ENCODE results near the gene MAPK8IP2.
"Not testable (repeated sequence)": the region's sequence is repeated elsewhere in the genome, so short reads cannot be mapped to it uniquely, and the experiment has no call there.

MAPK8IP2 gene

GRCh38 chr22:50626314-50626849 is 25.8 kb downstream of the MAPK8IP2 start:
- no peak for DNase-seq

GRCh38 chr22:50626850-50627641 is 26.5 kb downstream of the MAPK8IP2 start:
- DNase-seq, result peak in 1 of 10 donors; percentile 71
- intact Hi-C loops (cut with DNase I), result loop anchor here (5.0 kb wide), 1 partner anchor 70 kb away; no protein-coding TSS in a partner anchor

More at GRCh38 chr22:50626314-50626849, 25.8 kb downstream of the MAPK8IP2 start:
- intact Hi-C loops (cut with DNase I), result loop anchor here (5.0 kb wide), 1 partner anchor 71 kb away; no protein-coding TSS in a partner anchor

- intact Hi-C loops (cut with DNase I), result loop anchor here (5.0 kb wide), 1 partner anchor 69 kb away; no protein-coding TSS in a partner anchor
- peak; percentile 63 to 97 (median 78) for DNase-seq
Measured at GRCh38 chr22:50627642-50628542, 27.3 kb downstream of the MAPK8IP2 start, which contains the start of gene ARSA. ARSA (minus strand) TSS chr22:50628152; CDS start chr22:50627779, 373 bp downstream.

GRCh38 chr22:50628543-50629134 is 28.0 kb downstream of the MAPK8IP2 start:
- intact Hi-C loops (cut with DNase I), result loop anchor here (5.0 kb wide), 1 partner anchor 69 kb away; no protein-coding TSS in a partner anchor
- no peak for DNase-seq

- no peak for DNase-seq
- intact Hi-C loops (cut with DNase I), result no loop called here
Measured at GRCh38 chr22:50630376-50630775, 29.8 kb downstream of the MAPK8IP2 start.

- DNase-seq, result no peak
- intact Hi-C loops (cut with DNase I), result no loop called here
Measured at GRCh38 chr22:50633086-50633485, 32.5 kb downstream of the MAPK8IP2 start.

GRCh38 chr22:50633771-50634170 is 33.2 kb downstream of the MAPK8IP2 start:
- DNase-seq, result no peak
- intact Hi-C loops (cut with DNase I), result no loop called here

- DNase-seq, result no peak
- intact Hi-C loops (cut with DNase I), result no loop called here
Measured at GRCh38 chr22:50635591-50635990, 35.0 kb downstream of the MAPK8IP2 start.

- DNase-seq; intact Hi-C loops (cut with DNase I): not testable (repeated sequence)
Measured at GRCh38 chr22:50640296-50640695, 39.7 kb downstream of the MAPK8IP2 start.

- intact Hi-C loops (cut with DNase I), result no loop called here
- no peak for DNase-seq
Measured at GRCh38 chr22:50640857-50641647, 40.5 kb downstream of the MAPK8IP2 start.

- peak in 8 of 10 donors; percentile 29 to 90 (median 44) for DNase-seq
- intact Hi-C loops (cut with DNase I), result no loop called here
Measured at GRCh38 chr22:50641696-50642607, 41.4 kb downstream of the MAPK8IP2 start.

- DNase-seq; intact Hi-C loops (cut with DNase I): not testable (repeated sequence)
Measured at GRCh38 chr22:50643021-50643820, 42.6 kb downstream of the MAPK8IP2 start.

- intact Hi-C loops (cut with DNase I); DNase-seq: not testable (repeated sequence)
Measured at GRCh38 chr22:50643821-50644101, 43.2 kb downstream of the MAPK8IP2 start.

GRCh38 chr22:50653256-50653655 is 52.7 kb downstream of the MAPK8IP2 start:
- DNase-seq, result no peak
- intact Hi-C loops (cut with DNase I), result no loop called here

GRCh38 chr22:50654664-50655063 is 54.1 kb downstream of the MAPK8IP2 start:
- intact Hi-C loops (cut with DNase I); DNase-seq: not testable (repeated sequence)

GRCh38 chr22:50656122-50657070 is 55.8 kb downstream of the MAPK8IP2 start:
- intact Hi-C loops (cut with DNase I), result no loop called here

GRCh38 chr22:50657925-50658324 is 57.3 kb downstream of the MAPK8IP2 start:
- intact Hi-C loops (cut with DNase I), result no loop called here
- no peak for DNase-seq

More at GRCh38 chr22:50656122-50657070, 55.8 kb downstream of the MAPK8IP2 start:
- no peak for DNase-seq

All from posterior cingulate gyrus (tissue), 11 donors.